Measurements from ENCODE around the gene TRIM41. TPM values are rescaled to one million over a fixed set of nuclear protein-coding genes. Genes with fewer than 3 reads are reported as not detected.

The TRIM41 gene
- total and polyA plus RNA-seq, 2 of the 13 experiments (the other 11 are each of a cell fraction or from before 2014, with no cell fraction given) = 10.2 to 16.7 TPM

DNA sequence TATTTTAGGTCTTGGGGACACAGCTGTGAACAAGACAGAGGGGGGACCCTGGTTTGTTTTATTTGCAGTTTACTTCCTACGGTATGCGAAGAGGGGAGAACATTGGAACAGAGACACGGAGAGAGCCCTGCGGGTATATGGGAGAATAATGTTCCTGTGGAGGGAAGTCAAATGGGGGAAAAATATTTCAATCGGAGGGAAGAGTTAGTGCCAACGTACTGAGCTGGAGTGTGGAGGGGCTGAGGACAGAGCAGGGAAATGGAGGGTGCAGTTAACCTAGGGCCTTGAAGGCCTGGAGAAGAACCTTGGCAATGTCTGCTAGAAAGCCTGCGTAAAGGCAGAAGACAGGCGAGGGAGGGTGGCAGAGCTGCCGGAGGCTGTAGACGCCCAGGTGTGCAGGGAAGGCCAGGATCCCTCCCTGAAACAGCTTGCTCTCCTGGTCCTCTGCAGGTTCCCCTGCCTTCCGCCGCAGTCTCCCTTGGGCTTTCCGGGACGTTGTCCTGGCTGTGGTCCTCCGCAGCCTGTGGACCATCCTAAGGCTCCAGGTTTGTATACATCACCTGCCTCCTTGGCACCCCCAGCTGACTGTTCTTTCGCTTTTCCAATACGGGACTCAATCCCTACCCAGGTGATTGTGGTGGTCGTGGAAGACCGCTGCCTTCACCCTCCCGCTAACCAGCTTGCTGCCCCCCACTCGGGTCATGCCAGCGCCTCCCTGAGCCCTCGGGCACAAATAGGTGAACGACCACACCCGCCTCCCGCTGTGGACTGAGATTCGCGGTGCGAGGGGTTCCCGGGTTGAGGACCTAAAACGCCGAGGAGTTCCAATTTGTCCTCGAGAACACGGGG, 22.6 kb downstream of the TRIM41 start (continued):
- TF ChIP-seq, protein P1, sequence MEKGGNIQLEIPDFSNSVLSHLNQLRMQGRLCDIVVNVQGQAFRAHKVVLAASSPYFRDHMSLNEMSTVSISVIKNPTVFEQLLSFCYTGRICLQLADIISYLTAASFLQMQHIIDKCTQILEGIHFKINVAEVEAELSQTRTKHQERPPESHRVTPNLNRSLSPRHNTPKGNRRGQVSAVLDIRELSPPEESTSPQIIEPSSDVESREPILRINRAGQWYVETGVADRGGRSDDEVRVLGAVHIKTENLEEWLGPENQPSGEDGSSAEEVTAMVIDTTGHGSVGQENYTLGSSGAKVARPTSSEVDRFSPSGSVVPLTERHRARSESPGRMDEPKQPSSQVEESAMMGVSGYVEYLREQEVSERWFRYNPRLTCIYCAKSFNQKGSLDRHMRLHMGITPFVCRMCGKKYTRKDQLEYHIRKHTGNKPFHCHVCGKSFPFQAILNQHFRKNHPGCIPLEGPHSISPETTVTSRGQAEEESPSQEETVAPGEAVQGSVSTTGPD (CRISPR knock-in tag; IDR thresholded peaks at IDR 0.05) = no peak
- no peak for TF ChIP-seq ZMAT3 (CRISPR knock-in tag; conservative IDR thresholded peaks at IDR 0.05)
- no peak for TF ChIP-seq ZNF577 (CRISPR knock-in tag; IDR thresholded peaks at IDR 0.05; ENCODE audit: borderline replicate concordance, low read depth)
- no peak for TF ChIP-seq ZNF589 (CRISPR knock-in tag; conservative IDR thresholded peaks at IDR 0.05)
- TF ChIP-seq, protein P2, sequence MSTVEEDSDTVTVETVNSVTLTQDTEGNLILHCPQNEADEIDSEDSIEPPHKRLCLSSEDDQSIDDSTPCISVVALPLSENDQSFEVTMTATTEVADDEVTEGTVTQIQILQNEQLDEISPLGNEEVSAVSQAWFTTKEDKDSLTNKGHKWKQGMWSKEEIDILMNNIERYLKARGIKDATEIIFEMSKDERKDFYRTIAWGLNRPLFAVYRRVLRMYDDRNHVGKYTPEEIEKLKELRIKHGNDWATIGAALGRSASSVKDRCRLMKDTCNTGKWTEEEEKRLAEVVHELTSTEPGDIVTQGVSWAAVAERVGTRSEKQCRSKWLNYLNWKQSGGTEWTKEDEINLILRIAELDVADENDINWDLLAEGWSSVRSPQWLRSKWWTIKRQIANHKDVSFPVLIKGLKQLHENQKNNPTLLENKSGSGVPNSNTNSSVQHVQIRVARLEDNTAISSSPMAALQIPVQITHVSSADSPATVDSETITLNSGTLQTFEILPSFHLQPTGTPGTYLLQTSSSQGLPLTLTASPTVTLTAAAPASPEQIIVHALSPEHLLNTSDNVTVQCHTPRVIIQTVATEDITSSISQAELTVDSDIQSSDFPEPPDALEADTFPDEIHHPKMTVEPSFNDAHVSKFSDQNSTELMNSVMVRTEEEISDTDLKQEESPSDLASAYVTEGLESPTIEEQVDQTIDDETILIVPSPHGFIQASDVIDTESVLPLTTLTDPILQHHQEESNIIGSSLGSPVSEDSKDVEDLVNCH (CRISPR knock-in tag; IDR thresholded peaks at IDR 0.05) = no peak
- no peak for TF ChIP-seq MIER3 (CRISPR knock-in tag; IDR thresholded peaks at IDR 0.05; ENCODE audit: borderline replicate concordance)
- 0 out of 2 replicates have a peak, but pooled peaks have one; percentile 22 for TF ChIP-seq JUNB (CRISPR knock-in tag; IDR thresholded peaks at IDR 0.05; ENCODE audit: borderline replicate concordance)
- TF ChIP-seq AKAP8 (CRISPR knock-in tag; IDR thresholded peaks at IDR 0.05) = no peak
- TF ChIP-seq, protein P3, sequence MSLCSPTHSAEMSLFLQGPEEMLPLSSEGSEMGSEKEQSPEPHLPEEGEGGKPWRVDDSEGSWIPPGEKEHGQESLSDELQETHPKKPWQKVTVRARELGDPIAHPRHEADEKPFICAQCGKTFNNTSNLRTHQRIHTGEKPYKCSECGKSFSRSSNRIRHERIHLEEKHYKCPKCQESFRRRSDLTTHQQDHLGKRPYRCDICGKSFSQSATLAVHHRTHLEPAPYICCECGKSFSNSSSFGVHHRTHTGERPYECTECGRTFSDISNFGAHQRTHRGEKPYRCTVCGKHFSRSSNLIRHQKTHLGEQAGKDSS (CRISPR knock-in tag; IDR thresholded peaks at IDR 0.05; ENCODE audit: borderline replicate concordance, low read depth) = no peak
- TF ChIP-seq, protein P4, sequence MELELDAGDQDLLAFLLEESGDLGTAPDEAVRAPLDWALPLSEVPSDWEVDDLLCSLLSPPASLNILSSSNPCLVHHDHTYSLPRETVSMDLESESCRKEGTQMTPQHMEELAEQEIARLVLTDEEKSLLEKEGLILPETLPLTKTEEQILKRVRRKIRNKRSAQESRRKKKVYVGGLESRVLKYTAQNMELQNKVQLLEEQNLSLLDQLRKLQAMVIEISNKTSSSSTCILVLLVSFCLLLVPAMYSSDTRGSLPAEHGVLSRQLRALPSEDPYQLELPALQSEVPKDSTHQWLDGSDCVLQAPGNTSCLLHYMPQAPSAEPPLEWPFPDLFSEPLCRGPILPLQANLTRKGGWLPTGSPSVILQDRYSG (CRISPR knock-in tag; IDR thresholded peaks at IDR 0.05) = no peak
- TF ChIP-seq, protein P5, sequence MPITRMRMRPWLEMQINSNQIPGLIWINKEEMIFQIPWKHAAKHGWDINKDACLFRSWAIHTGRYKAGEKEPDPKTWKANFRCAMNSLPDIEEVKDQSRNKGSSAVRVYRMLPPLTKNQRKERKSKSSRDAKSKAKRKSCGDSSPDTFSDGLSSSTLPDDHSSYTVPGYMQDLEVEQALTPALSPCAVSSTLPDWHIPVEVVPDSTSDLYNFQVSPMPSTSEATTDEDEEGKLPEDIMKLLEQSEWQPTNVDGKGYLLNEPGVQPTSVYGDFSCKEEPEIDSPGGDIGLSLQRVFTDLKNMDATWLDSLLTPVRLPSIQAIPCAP (CRISPR knock-in tag; IDR thresholded peaks at IDR 0.05; ENCODE audit: low read depth) = no peak
- TF ChIP-seq ZNF30 (CRISPR knock-in tag; IDR thresholded peaks at IDR 0.05) = no peak
- no peak for TF ChIP-seq ZKSCAN1 (IDR thresholded peaks at IDR 0.05; ENCODE audit: low read length)
- TF ChIP-seq KDM3A (CRISPR knock-in tag; IDR thresholded peaks at IDR 0.05; ENCODE audit: low read depth) = no peak
- TF ChIP-seq ZNF326 (CRISPR knock-in tag; IDR thresholded peaks at IDR 0.05; ENCODE audit: borderline replicate concordance) = no peak
- no peak; a peak in 1 of 4 replicates for TF ChIP-seq NR2F1 (CRISPR knock-in tag; IDR thresholded peaks at IDR 0.05)
- no peak for TF ChIP-seq ZNF775 (CRISPR knock-in tag; IDR thresholded peaks at IDR 0.05; ENCODE audit: borderline replicate concordance)
- TF ChIP-seq, protein P6, sequence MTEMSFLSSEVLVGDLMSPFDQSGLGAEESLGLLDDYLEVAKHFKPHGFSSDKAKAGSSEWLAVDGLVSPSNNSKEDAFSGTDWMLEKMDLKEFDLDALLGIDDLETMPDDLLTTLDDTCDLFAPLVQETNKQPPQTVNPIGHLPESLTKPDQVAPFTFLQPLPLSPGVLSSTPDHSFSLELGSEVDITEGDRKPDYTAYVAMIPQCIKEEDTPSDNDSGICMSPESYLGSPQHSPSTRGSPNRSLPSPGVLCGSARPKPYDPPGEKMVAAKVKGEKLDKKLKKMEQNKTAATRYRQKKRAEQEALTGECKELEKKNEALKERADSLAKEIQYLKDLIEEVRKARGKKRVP (CRISPR knock-in tag; IDR thresholded peaks at IDR 0.05) = 0 out of 4 replicates have a peak, but pooled peaks of 1 of the 2 experiments have one; percentile 17
- TF ChIP-seq ZNF317 (CRISPR knock-in tag; IDR thresholded peaks at IDR 0.05) = no peak
- no peak for TF ChIP-seq PCBP1 (IDR thresholded peaks at IDR 0.05; ENCODE audit: borderline replicate concordance, low read depth, low read length)
